ENCODE data around the gene CDH2. TPM values are rescaled to one million over a fixed set of nuclear protein-coding genes. Genes with fewer than 3 reads are reported as not detected.

The CDH2 gene
- total RNA-seq, 1 donor from 2014 or later: 370 TPM

DNA sequence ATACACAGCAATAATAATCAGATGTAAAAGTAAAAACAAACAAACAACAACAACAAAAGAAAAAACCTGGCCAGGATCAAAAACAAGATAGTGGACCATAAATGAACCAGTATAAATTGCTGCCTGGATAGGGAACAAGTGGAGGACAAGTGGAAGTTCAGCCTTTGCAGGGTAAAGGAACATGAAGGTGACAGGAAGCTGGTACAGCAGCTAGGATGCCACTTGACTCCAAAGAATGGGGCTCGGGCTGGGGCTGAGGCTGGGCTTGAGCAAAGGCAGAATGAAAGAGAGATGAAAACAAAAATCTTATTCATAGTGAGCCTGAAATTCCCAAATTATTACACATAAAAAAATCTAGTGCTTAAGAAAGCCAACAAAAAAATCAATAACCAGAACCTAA lies 146.5 kb downstream of the CDH2 start:
- intact Hi-C loops (cut with micrococcal nuclease): no loop called here
- H3K36me3 ChIP-seq: no peaks in the 10 kb centered on the region
- no peaks in the 10 kb centered on the region for H3K9me3 ChIP-seq (replicated peaks)
- TF ChIP-seq CTCF (IDR thresholded peaks at IDR 0.05; ENCODE audit: borderline replicate concordance): no peak
- H3K4me3 ChIP-seq: no peak overlapping the region
- DNase-seq: no peak
- H3K4me1 ChIP-seq: peaks cover 38% of the 10 kb centered on the region
- no peaks in the 10 kb centered on the region for H3K27me3 ChIP-seq (ENCODE audit: low read depth)
- H3K27ac ChIP-seq (replicated peaks): no peak overlapping the region

DNA sequence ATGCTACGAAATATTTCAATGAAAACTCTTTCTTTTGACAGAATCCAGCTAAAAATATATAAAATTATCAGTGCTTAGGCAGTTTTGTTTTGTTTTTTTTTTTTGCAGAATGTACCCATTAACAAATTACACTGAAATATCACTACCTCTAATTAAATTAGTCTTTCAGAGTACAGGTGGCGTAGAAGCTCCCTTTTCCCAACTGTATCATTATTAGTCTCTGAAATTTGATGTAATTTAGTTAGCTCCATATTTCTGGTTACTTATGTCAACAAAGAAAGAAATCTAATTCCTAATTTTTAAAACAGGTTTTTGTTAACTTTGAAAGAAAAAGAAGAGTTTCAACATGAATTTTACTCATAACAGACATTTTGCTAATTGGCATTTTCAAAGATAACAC lies 149.2 kb downstream of the CDH2 start:
- Histone ChIP-seq H3K9me3 (replicated peaks) (no peaks in the 10 kb centered on the region), H3K36me3 (no peaks in the 10 kb centered on the region), H3K4me3 (no peak overlapping the region), H3K4me1 (peaks cover 25% of the 10 kb centered on the region), H3K27me3 (ENCODE audit: low read depth) (no peaks in the 10 kb centered on the region), H3K27ac (replicated peaks) (no peak overlapping the region)
- no peak for TF ChIP-seq CTCF (IDR thresholded peaks at IDR 0.05; ENCODE audit: borderline replicate concordance)
- intact Hi-C loops (cut with micrococcal nuclease): no loop called here
- no peak for DNase-seq

- intact Hi-C loops (cut with micrococcal nuclease): no loop called here
- no peak for TF ChIP-seq CTCF (IDR thresholded peaks at IDR 0.05; ENCODE audit: borderline replicate concordance)
Observed at GRCh38 chr18:28019425-28020108, 157.4 kb downstream of the CDH2 start.

GRCh38 chr18:28018351-28018750 lies 158.6 kb downstream of the CDH2 start:
- Histone ChIP-seq H3K4me1 (peaks cover 22% of the 10 kb centered on the region), H3K9me3 (replicated peaks) (no peaks in the 10 kb centered on the region), H3K4me3 (no peak overlapping the region), H3K27me3 (ENCODE audit: low read depth) (no peaks in the 10 kb centered on the region), H3K27ac (replicated peaks) (no peak overlapping the region), H3K36me3 (no peaks in the 10 kb centered on the region)
- intact Hi-C loops (cut with micrococcal nuclease): no loop called here
- TF ChIP-seq CTCF (IDR thresholded peaks at IDR 0.05; ENCODE audit: borderline replicate concordance): no peak
- no peak for DNase-seq

More at GRCh38 chr18:28019425-28020108, 157.4 kb downstream of the CDH2 start:
- Histone ChIP-seq H3K9me3 (replicated peaks) (no peaks in the 10 kb centered on the region), H3K27ac (replicated peaks) (no peak overlapping the region), H3K4me1 (peaks cover 16% of the 10 kb centered on the region), H3K27me3 (ENCODE audit: low read depth) (no peaks in the 10 kb centered on the region), H3K36me3 (no peaks in the 10 kb centered on the region), H3K4me3 (no peak overlapping the region)
- no peak for DNase-seq

- peaks cover 22% of the 10 kb centered on the region for H3K4me1 ChIP-seq
- DNase-seq: no peak
- H3K27ac ChIP-seq (replicated peaks): no peak overlapping the region
- H3K27me3 ChIP-seq (ENCODE audit: low read depth): no peaks in the 10 kb centered on the region
- no peaks in the 10 kb centered on the region for H3K9me3 ChIP-seq (replicated peaks)
- no peak overlapping the region for H3K4me3 ChIP-seq
- intact Hi-C loops (cut with micrococcal nuclease): no loop called here
- no peak for TF ChIP-seq CTCF (IDR thresholded peaks at IDR 0.05; ENCODE audit: borderline replicate concordance)
- H3K36me3 ChIP-seq: peaks cover 9% of the 10 kb centered on the region
Observed at GRCh38 chr18:28015671-28016070, 161.3 kb downstream of the CDH2 start.
